ENCODE results near the gene TLE3. TPM values are rescaled to one million over a fixed set of nuclear protein-coding genes. Genes with fewer than 3 reads are reported as not detected.

The TLE3 gene
- total RNA-seq, 4 donors from 2014 or later, result 54.8 to 99.5 (median 57.6) TPM

DNA sequence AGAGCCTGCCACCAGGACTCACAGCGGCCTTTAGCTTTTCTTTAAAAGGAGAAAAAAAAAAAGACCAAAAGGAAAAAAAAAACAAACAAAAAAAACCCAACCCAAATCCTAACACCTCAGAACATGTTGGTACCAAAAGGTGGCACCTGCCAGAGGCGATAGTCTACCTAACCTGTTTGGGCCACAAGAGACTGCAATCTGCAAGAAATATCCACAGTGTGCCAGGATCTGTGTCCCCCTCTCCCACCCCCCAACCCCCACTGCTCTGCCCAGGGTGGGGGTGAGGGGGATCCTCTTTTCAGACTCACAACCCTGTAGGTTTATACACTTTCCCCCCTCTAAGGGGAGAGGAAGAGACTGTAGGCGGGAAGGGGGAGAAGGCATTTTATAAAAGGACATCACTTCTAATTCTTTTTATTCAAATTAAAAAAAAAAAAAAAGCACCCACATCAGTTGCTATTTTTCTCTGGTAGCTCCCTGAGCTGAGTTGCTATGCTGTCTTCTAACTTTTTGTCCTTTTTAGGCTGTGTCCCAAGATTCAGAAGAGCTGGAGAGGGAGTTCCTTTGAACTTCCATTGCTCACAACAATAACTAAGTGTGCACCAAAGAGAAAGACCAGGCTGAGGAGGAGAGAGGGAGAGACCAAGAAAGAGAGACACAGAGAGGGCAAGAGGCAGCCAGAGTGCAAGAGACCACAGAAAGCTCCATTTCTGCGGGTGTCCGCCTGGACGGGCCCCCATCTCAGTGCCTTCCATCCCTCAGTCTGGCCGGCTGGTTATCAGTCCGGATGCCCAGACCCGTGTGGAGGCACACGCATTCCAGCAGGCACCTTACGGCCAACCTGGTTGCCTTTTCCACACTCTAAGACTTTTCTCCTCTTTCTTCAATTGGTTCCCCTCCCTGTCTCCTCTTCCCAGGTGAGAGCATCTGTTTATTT is 48.9 kb downstream of the TLE3 start:
- TF ChIP-seq, protein P1, sequence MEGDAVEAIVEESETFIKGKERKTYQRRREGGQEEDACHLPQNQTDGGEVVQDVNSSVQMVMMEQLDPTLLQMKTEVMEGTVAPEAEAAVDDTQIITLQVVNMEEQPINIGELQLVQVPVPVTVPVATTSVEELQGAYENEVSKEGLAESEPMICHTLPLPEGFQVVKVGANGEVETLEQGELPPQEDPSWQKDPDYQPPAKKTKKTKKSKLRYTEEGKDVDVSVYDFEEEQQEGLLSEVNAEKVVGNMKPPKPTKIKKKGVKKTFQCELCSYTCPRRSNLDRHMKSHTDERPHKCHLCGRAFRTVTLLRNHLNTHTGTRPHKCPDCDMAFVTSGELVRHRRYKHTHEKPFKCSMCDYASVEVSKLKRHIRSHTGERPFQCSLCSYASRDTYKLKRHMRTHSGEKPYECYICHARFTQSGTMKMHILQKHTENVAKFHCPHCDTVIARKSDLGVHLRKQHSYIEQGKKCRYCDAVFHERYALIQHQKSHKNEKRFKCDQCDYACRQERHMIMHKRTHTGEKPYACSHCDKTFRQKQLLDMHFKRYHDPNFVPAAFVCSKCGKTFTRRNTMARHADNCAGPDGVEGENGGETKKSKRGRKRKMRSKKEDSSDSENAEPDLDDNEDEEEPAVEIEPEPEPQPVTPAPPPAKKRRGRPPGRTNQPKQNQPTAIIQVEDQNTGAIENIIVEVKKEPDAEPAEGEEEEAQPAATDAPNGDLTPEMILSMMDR (IDR thresholded peaks at IDR 0.05; ENCODE audit: low read depth), result no peak

DNA sequence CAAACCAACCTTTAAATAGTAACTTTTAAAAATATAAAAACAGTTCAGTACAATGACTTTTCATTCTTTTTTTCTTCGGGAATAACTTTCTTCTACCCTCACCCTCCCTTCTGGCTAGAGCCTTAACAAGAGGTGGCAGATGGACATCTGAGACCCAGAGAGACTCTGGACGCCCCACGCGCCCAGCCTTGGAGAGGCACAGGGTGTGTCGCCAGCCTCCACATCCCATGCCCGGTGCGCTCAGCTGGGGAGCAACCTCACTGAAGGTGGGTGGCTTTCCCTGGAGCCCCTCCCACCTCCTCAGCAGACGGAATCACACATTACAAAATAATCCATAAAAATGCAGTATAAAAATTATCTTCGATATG is 49.5 kb downstream of the TLE3 start:
- TF ChIP-seq, protein P1 (IDR thresholded peaks at IDR 0.05; ENCODE audit: low read depth), result no peak

DNA sequence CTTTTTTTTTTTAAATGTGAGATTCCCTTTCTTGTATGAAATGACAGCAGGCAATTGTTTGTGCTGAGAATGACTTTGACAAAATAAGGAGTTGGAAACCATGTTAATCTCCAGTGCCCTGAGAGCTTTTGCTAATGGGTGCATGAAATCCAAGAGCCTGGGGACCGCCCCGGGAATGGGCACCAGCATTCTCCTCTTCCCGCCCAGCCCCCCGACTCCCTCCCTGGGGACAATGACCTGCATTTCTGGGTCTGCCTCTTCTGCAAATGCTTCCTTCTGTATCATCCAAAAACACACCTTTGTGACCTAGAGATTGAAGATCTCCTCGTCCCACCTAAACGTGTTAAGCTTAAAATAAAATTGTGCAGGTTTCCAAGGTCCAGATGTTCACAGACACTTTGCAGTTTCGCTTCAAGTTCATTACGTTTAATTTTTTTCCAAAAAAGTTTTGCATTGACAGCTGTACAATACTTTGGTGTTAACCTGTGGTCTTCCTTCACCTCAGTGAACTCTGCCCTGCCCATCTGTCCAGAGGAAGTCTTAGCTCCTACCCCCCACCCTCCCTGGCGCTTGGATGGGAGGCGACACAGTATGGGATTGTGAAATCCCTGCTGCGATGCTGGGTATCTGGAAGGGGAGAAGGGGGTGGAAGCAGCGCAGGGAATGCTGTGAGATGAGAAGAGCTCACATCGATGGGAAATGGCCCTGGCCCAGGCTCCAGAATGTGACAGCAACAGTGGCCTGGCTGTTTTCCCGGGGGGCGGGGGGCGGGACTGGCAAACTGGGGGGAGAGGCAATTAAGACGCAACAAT is 50.1 kb downstream of the TLE3 start:
- TF ChIP-seq, protein P1 (IDR thresholded peaks at IDR 0.05; ENCODE audit: low read depth), result no peak

DNA sequence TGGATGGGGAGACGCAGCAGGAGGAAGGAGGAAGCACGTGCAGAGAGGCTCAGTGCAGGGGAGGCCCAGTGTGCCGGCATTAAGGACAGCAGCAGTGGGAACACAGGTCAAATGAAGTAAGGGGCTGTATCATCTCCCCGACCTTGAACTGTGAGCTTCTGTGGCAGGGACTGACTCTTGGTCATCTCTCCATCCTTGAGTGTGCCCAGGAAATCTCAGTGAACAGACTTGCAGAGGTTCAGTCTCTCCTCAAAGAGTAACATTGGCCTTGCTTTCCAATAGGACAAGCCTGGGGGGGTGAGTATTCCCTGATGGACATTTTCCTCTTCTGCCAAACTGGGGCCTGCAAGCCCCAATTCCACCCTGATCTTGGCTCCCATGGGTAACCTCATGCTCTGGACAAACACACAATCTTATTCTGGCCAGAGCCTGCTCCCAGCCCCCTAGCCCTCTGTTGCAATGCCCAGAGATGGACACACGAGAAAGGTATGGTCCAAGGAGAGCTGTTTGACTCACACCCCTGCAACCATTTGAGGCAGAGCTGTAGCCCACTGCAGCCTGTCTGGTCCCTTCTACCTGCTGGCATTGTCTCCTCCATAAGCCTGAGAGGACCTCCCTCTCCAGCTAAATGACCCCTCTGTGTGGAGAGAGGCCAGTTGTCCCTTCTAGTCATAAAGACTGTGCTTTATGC is 50.9 kb downstream of the TLE3 start:
- TF ChIP-seq, protein P1 (IDR thresholded peaks at IDR 0.05; ENCODE audit: low read depth), result no peak

DNA sequence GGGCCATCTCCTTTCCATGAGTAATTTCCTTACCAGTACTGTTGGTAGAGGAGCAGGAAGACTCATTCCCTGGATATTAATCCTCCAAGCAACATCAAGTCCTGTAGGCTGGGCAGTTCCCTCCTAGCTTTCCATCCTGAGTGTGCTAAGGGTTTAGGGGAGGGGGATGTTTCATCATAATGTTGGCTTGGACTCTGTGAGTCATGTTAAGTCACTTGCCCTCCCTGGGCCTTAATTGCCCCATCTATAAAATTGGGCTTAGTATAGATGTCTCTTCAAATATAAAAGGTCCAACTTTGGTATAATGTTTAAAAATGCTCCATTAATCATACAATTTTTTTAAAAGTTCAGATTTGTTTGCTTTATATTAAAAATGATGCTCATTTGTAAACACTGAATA is 52.7 kb downstream of the TLE3 start:
- TF ChIP-seq, protein P1 (IDR thresholded peaks at IDR 0.05; ENCODE audit: low read depth), result no peak

DNA sequence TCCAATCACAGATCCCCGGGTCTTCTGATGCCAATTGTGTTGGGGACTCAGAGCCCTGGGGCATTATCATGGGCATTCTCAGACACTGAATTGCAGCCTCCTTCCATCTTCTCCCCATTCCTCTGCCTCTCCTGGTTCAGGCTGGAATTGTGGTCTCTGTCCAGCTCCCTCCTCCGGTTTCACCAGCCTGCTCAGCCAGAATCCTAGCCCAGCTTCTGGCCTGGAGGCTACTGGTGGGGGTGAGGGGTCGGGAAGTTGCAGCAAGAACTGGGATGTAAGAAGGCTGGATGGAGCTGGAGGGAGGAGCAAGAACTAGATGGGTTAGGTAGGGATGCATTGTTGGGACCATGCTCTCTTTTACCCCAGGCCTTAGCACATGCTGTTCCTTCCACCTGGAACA is 53.5 kb downstream of the TLE3 start:
- TF ChIP-seq, protein P1 (IDR thresholded peaks at IDR 0.05; ENCODE audit: low read depth), result no peak

Data from subcutaneous adipose tissue (tissue), 4 donors.